Keratinocyte (primary cell): ENCODE results near the gene PTTG1IP2. TPM values are rescaled to one million over a fixed set of nuclear protein-coding genes. Genes with fewer than 3 reads are reported as not detected.

Source experiments
- DNase-seq: peaks from one replicate; pipeline ENCODE4 v3.0.0-alpha.2; 2011; ENCODE audit warnings: low read depth, missing footprints, low spot score
- FAIRE-seq: peaks from 2 replicates; lab custom pipeline; 2011; peaks lifted over from hg19 to GRCh38; lab: Jason Lieb, UNC
- H2AFZ ChIP-seq: 2 replicates; pipeline ENCODE4 v1.6.0; 2012; ENCODE audit warnings: low read length, control low read depth, inconsistent platforms; ENCODE audit not compliant: control insufficient read depth
- H3K27ac ChIP-seq: 2 replicates; pipeline ENCODE4 v1.5.1; 2011; ENCODE audit warnings: low read length; ENCODE audit not compliant: control insufficient read depth, insufficient read depth
- H3K27me3 ChIP-seq: 3 replicates; pipeline ENCODE4 v1.6.0; 2011; ENCODE audit warnings: low read length; ENCODE audit not compliant: control insufficient read depth, insufficient read depth; ENCODE audit errors: extremely low read depth
- H3K36me3 ChIP-seq, 2 experiments: 2 replicates in 1 of 2; 3 replicates in 1 of 2; pipeline ENCODE4 v1.5.1; 2011; ENCODE audit warnings: low read length in 2 of 2, mild to moderate bottlenecking in 1 of 2; ENCODE audit not compliant: control insufficient read depth in 2 of 2, insufficient read depth in 2 of 2; ENCODE audit errors: extremely low read depth in 1 of 2
- H3K4me1 ChIP-seq: 3 replicates; pipeline ENCODE4 v1.5.1; 2011; ENCODE audit warnings: low read length; ENCODE audit not compliant: control insufficient read depth, insufficient read depth; ENCODE audit errors: extremely low read depth
- H3K4me2 ChIP-seq: 3 replicates; pipeline ENCODE4 v1.6.0; 2011; ENCODE audit warnings: low read depth, low read length; ENCODE audit not compliant: control insufficient read depth, insufficient read depth; ENCODE audit errors: extremely low read depth
- H3K4me3 ChIP-seq, 3 experiments: fragments of 200-600 bp in 1 of 3; sonication (generic) in 1 of 3; 2 replicates in 2 of 3; 3 replicates in 1 of 3; pipeline ENCODE4 v1.5.1; 2011 to 2016; ENCODE audit warnings: low read length in 3 of 3, mild to moderate bottlenecking in 3 of 3, control low read depth in 2 of 3, inconsistent platforms in 1 of 3, low read depth in 1 of 3, mixed read lengths in 1 of 3, mixed run types in 1 of 3, moderate library complexity in 1 of 3; ENCODE audit not compliant: control insufficient read depth in 2 of 3, insufficient read depth in 2 of 3; ENCODE audit errors: extremely low read depth in 1 of 3
- H3K79me2 ChIP-seq: 2 replicates; pipeline ENCODE4 v1.6.0; 2012; ENCODE audit warnings: low read length; ENCODE audit not compliant: control insufficient read depth, insufficient read depth
- H3K9ac ChIP-seq: 3 replicates; pipeline ENCODE4 v1.6.0; 2011; ENCODE audit warnings: low read length; ENCODE audit not compliant: control insufficient read depth, insufficient read depth; ENCODE audit errors: extremely low read depth
- H3K9me1 ChIP-seq: 3 replicates; pipeline ENCODE4 v1.6.0; 2011; ENCODE audit warnings: low read length; ENCODE audit not compliant: control insufficient read depth, insufficient read depth; ENCODE audit errors: extremely low read depth
- H3K9me3 ChIP-seq: 2 replicates; pipeline ENCODE4 v1.5.1; 2012; ENCODE audit warnings: low read depth, low read length; ENCODE audit not compliant: control insufficient read depth
- H4K20me1 ChIP-seq: 3 replicates; pipeline ENCODE4 v1.6.0; 2011; ENCODE audit warnings: low read length; ENCODE audit not compliant: control insufficient read depth, insufficient read depth; ENCODE audit errors: extremely low read depth
- CTCF ChIP-seq, 3 experiments: IDR thresholded peaks in 1 of 3; conservative IDR thresholded peaks in 1 of 3; optimal IDR thresholded peaks in 1 of 3; 2 replicates in 2 of 3; 3 replicates in 1 of 3; pipeline versions ENCODE3 to v1.5.1; 2011; ENCODE audit warnings: low read length in 3 of 3, mild to moderate bottlenecking in 3 of 3, moderate library complexity in 2 of 3, control low read depth in 1 of 3, inconsistent platforms in 1 of 3; ENCODE audit not compliant: insufficient read depth in 2 of 3; ENCODE audit errors: extremely low read depth in 1 of 3
- EZH2 ChIP-seq: IDR thresholded peaks from one replicate; pipeline ENCODE4 v1.6.1; 2012; ENCODE audit warnings: inconsistent platforms, mild to moderate bottlenecking, low read length, moderate library complexity
- dilution Hi-C: fragments of 300-500 bp; cut with MboI; formaldehyde crosslinking; loops from one replicate; pipeline ENCODE4 v1.7.0; 2020; ENCODE audit warnings: low sequenced_read_pairs; ENCODE audit not compliant: extremely low pct_ligation_motif_present
- polyA plus RNA-seq, 5 experiments: library from polyadenylated mRNA; depleted of rRNA in 3 of 5; stranded (reverse) in 3 of 5; stranded (forward) in 1 of 5; unstranded in 1 of 5; fragments of >200 nt; gene quantifications; 1 replicate in 1 of 5; 2 replicates in 3 of 5; 3 replicates in 1 of 5; pipeline versions ENCODE4 v1.2.1 to v1.2.3, GENCODE V29; 2011 to 2012; ENCODE audit warnings: missing spikeins in 2 of 5, low read depth in 1 of 5, low replicate concordance in 1 of 5

PTTG1IP2 gene
- polyA plus RNA-seq, 1 donor (not counting 4 experiments of a cell fraction or from before 2014, with no cell fraction given), result not detected

- Histone ChIP-seq H3K4me2 (no peak overlapping the region), H3K4me3 (no peak overlapping the region), H2AFZ (no peak overlapping the region), H3K9ac (no peak overlapping the region), H3K4me1 (no peaks in the 10 kb centered on the region), H3K9me3 (no peaks in the 10 kb centered on the region), H4K20me1 (no peaks in the 10 kb centered on the region), H3K36me3 (no peaks in the 10 kb centered on the region), H3K27me3 (no peaks in the 10 kb centered on the region), H3K27ac (no peak overlapping the region), H3K9me1 (no peaks in the 10 kb centered on the region), H3K79me2 (no peaks in the 10 kb centered on the region)
- no peak for FAIRE-seq
- DNase-seq, result no peak
- dilution Hi-C loops, result no loop called here
- TF ChIP-seq CTCF (optimal IDR thresholded peaks at IDR 0.05 in 1 of 3, IDR thresholded peaks at IDR 0.05 in 1 of 3, conservative IDR thresholded peaks at IDR 0.05 in 1 of 3; ENCODE audit: extremely low read depth in 1 of 3, insufficient read depth in 2 of 3, low read length in 3 of 3) (no peak), EZH2 (no peak)
Measured at GRCh38 chr7:90552521-90552920, 83.1 kb downstream of the PTTG1IP2 start.

GRCh38 chr7:90560730-90561129 lies 91.3 kb downstream of the PTTG1IP2 start:
- TF ChIP-seq CTCF (optimal IDR thresholded peaks at IDR 0.05 in 1 of 3, IDR thresholded peaks at IDR 0.05 in 1 of 3, conservative IDR thresholded peaks at IDR 0.05 in 1 of 3; ENCODE audit: extremely low read depth in 1 of 3, insufficient read depth in 2 of 3, low read length in 3 of 3) (no peak), EZH2 (no peak)

More at GRCh38 chr7:90560730-90561129, 91.3 kb downstream of the PTTG1IP2 start:
- no peak overlapping the region for H3K9ac ChIP-seq
- no peak overlapping the region for H3K4me3 ChIP-seq
- dilution Hi-C loops, result no loop called here
- no peak overlapping the region for H3K4me2 ChIP-seq
- no peaks in the 10 kb centered on the region for H3K36me3 ChIP-seq
- H2AFZ ChIP-seq, result no peak overlapping the region
- H3K9me3 ChIP-seq, result no peaks in the 10 kb centered on the region
- H3K27me3 ChIP-seq, result peaks cover 4% of the 10 kb centered on the region
- no peak for DNase-seq
- no peaks in the 10 kb centered on the region for H3K79me2 ChIP-seq
- H3K9me1 ChIP-seq, result no peaks in the 10 kb centered on the region
- H3K27ac ChIP-seq, result no peak overlapping the region
- no peaks in the 10 kb centered on the region for H4K20me1 ChIP-seq
- no peaks in the 10 kb centered on the region for H3K4me1 ChIP-seq
- no peak for FAIRE-seq

Other genes with a start within 250 kb of the PTTG1IP2 start
- 0.35 to 1.6 TPM (median 0.67 TPM) in 3 replicates for gene CFAP69, start 224.5 kb upstream of the PTTG1IP2 start, polyA plus RNA-seq
- gene FAM237B, start 148.3 kb upstream of the PTTG1IP2 start, polyA plus RNA-seq, result not detected in 3 replicates
- 14.0 to 26.6 TPM (median 17.0 TPM) in 3 replicates for gene GTPBP10, start 122.9 kb upstream of the PTTG1IP2 start, polyA plus RNA-seq
- gene CLDN12, start 66.2 kb upstream of the PTTG1IP2 start, polyA plus RNA-seq, result 59.5 to 71.5 TPM (median 62.5 TPM) in 3 replicates
- gene CDK14, start 126.7 kb downstream of the PTTG1IP2 start, polyA plus RNA-seq, result 3.5 to 4.0 TPM (median 3.7 TPM) in 3 replicates